Skin of body (tissue), 2 donors: Measurements from ENCODE around the gene TSPAN11. TPM values are rescaled to one million over a fixed set of nuclear protein-coding genes. Genes with fewer than 3 reads are reported as not detected.

ENCODE experiments used
- DNase-seq: peaks from one replicate; lab custom pipeline; 2025; lab: John Stamatoyannopoulos, UW
- total RNA-seq: library from RNA; depleted of rRNA; stranded (reverse); fragments of >200 nt; gene quantifications from one replicate; pipeline ENCODE4 v1.2.3, GENCODE V29; 2014

TSPAN11 gene
- total RNA-seq, 1 donor from 2014 or later, result 10.0 TPM

GRCh38 chr12:30910038-30910350, 16.6 kb upstream of the TSPAN11 start:
- DNase-seq, result no peak

DNA sequence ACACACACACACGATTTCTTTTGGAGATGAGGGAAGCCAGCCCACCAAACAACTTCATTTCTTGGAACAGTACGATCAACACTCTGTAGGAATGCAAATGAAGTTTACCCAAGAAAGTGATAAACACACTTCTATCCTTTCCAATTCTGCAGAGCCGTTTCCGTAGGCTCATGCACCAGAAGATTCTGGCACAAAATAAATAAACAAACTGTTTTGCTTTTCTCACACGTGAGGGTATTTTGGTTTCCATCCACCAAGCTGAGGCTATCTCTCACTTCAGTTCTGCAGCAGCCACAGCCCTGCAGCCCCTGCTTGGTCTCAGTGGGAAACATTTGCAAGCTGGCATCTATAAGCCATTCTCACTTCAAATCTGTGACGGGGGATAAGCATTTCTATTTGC, 15.3 kb upstream of the TSPAN11 start:
- DNase-seq, result peak; percentile 18

DNA sequence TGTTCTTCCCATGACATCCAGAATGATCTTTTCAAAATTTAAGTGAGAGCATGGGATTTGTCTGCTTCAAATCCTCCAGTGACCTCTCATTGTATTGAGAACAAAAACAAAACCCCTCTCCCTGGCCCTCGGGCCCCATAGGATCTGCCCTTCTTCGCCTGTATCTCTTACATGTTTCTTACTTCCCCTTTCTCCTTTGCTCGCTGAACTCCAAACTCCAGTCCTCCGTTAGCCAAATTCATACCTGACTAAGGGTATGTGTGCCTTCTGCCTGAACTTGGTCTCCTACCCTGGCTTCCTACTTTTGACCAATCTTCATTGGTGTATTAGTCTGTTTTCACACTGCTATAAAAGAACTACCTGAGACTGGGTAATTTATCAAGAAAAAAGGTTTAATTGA, 13.2 kb upstream of the TSPAN11 start:
- no peak for DNase-seq

DNA sequence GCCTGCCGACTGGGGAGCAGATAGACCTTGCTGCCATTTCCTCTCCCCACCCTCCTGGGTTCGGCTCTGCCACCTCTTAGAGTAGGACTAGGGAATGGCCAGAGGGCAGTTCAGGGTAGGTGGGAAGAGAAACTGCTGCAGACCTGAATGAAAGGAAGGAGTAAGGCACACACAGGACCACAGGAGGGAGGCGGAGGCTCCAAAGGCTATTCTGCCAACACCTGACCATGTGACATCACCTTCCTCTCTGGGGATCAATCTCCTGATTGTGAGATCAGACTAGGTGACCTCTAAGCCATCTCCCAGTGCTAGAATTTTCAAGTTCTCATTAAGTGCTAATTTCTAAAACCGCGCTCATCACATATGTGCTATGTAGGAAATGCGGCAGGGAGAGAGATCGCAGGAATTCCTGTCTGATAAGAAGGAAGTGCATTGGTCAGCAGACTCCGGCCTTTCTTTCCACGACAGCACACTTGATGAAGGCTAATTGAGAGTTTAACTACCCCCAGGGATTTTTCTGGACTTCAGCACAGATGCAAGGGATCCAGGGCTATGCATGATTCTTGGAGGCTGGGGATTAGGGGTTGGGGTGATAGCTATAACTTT, 11.5 kb upstream of the TSPAN11 start:
- DNase-seq, result no peak

- DNase-seq, result no peak
Observed at GRCh38 chr12:30923057-30923456, 3.5 kb upstream of the TSPAN11 start.

- DNase-seq, result no peak
Observed at GRCh38 chr12:30925607-30926242, 823 bp upstream of the TSPAN11 start.

GRCh38 chr12:30927222-30927611, 669 bp downstream of the TSPAN11 start:
- DNase-seq, result no peak

GRCh38 chr12:30928356-30929244, 2.1 kb downstream of the TSPAN11 start:
- DNase-seq, result no peak

GRCh38 chr12:30930238-30930637, 3.7 kb downstream of the TSPAN11 start:
- peak; percentile 11 for DNase-seq

- DNase-seq, result no peak
Observed at GRCh38 chr12:30930641-30931040, 4.1 kb downstream of the TSPAN11 start.

- DNase-seq, result no peak
Observed at GRCh38 chr12:30932881-30933280, 6.3 kb downstream of the TSPAN11 start.

DNA sequence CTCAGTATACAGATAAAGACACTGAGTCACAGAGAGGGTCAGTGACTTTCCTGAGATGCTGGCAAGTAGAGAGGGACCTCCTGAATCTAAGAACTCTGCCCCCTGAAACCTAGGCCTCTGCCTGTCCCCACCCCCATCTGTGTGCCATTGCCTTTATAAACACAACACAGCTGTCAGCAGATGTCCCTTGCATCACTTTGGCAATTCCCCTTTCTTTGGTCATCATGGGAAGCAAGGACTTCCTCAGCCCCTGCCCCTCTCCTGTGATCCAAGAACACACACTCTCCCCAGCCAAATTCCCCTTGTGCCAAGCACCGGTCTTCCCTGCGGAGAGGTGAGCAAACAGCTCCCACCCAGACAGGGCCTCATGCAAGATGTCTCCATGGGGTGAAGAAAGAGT, 8.3 kb downstream of the TSPAN11 start:
- no peak for DNase-seq

DNA sequence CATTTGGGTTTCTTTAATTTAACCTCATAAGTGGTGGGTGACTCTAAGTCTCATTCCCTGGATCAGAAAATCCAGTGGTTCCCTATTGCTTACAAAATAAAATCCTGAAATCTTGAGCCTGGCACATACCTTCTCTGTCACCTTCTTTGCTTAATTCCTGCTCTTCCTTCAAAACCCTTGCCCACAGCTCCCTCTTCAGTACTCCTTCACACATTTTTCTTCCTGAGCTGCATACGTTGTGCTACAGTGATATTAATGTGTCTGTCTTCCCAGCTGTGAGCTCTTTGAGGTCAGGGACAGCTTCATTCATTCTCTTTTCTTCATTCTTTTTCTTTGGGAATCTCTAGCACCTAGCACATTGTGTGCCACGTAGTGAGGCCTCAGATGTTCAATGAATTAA, 9.5 kb downstream of the TSPAN11 start:
- no peak for DNase-seq

DNA sequence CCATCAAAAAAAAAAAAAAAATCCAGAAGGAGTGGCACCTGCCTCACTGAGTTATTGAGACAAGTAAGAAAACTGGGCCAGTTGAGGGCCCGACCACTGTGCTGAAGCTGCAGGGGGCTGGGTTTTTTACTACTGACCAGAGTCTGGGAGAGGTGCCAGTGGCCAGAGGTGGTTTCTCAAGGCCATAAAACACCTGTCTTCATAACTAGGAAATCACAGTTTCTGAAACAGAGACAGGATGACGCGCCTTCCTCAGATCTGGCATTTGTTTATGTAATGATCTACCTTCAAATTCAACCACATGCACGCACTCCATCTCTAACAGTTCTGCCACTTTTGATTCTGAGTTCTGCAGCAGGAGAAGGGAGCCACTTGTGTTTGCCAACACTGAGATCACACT, 12.7 kb downstream of the TSPAN11 start:
- DNase-seq, result no peak

DNA sequence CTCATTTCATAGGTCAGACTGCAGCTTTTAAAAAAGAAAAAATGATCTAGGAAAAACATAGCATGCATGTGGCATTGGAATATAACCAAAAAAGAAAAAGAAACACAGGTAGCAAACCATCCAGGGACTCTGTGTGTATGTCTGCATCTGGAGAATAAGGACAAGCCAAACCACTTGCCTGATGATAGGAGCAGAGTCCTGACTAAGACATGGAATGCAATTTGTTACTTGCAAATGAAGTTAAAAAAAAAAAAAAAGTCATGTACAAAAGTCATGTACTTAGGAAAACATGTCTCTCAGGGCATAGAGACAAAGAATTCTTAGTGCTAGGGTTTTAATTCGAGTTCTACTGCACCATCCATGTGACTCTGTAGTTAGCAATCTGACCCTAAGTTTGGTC, 15.9 kb downstream of the TSPAN11 start:
- DNase-seq, result no peak

- DNase-seq, result no peak
Observed at GRCh38 chr12:30942936-30943335, 16.4 kb downstream of the TSPAN11 start.

DNA sequence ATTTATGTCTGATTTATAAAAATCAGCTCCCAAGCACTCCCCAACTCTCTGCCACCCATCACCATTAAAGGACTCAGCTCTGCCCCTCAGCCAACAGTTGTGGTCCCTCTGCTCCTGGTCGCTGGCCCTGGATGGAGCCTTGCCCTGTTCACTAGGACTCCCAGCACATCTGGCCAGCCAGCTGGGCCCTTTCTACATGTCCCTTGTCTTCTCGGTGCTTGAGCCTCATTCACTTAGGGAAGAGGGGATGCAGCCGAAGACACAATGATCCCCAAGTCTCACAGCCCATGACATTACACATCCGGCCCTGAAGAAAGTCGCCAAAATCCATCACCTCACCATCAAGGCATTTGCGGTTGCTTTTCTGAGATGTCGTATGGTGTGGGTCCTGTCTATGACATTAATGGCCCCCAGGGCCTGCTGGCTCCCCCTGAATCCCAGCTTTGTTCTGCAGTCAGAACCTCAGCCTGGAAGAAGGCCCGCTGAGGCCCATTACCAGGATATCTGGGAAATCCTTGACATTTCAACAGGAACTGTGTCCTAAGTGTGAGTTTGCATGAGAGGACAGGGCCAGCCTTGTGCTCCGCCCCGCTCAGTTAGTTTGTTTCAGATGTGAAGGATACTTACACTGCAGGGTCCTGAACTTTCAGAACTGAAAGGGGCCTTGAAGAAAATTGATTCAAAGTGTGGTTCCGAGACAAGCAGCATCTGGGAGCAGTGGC, 19.1 kb downstream of the TSPAN11 start:
- no peak for DNase-seq

GRCh38 chr12:30952015-30952414, 25.5 kb downstream of the TSPAN11 start:
- no peak for DNase-seq

GRCh38 chr12:30953257-30953656, 26.7 kb downstream of the TSPAN11 start:
- DNase-seq, result no peak

- no peak for DNase-seq
Observed at GRCh38 chr12:30953951-30954751, 27.6 kb downstream of the TSPAN11 start.

DNA sequence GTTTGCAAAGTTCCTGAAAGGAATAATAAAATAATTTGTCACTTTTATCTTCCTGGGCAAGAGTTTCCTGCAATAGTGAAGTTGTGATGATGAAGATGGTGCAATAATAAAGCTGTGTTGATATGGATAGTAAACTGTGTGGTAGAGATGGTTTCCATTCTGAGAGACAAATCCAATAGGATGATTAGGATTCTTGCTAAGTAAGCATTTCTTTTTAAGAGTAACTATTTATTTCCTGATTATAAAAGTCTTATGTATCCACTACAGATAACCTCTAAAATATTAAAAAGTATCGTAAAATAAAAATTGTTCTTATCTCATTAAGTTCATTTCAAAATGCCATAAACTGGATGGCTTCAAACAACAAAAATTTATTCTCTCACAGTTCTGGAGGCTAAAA, 28.7 kb downstream of the TSPAN11 start:
- DNase-seq, result no peak
